HepG2 (cell line): ENCODE measurements around the gene NPAS2. TPM values are rescaled to one million over a fixed set of nuclear protein-coding genes. Genes with fewer than 3 reads are reported as not detected.

Experiments
- ATAC-seq: fragments of 200-7000 bp; cut with Tn5 transposase; 3 replicates; pipeline ENCODE4 v1.9.1; 2020; ENCODE audit warnings: mild to moderate bottlenecking, moderate library complexity
- BruUV-seq: library from RNA; stranded (reverse); fragments of 400-500 nt; replicated peaks from 2 replicates; lab custom pipeline; 2021; lab: Mats Ljungman, UMichigan
- CTCF ChIA-PET: fragments of 300-600 bp; formaldehyde crosslinking; extraction: SDS; loops from one replicate; lab custom pipeline; 2021; ENCODE audit warnings: low total read pairs, inconsistent platforms, low intra/inter-chr PET ratio; lab: Yijun Ruan, JAX
- POLR2A ChIA-PET: fragments of 350-600 bp; sonication (Branson Sonifier 250); formaldehyde crosslinking; loops from one replicate; lab custom pipeline; 2020; ENCODE audit warnings: antibody characterized with exemption, inconsistent platforms; lab: Yijun Ruan, JAX
- DNase-seq: peaks from one replicate; pipeline ENCODE4 v3.0.0-alpha.2; 2015; ENCODE audit warnings: low spot score
- FAIRE-seq: peaks from 3 replicates; lab custom pipeline; 2011; peaks lifted over from hg19 to GRCh38; lab: Jason Lieb, UNC
- H2AFZ ChIP-seq: one replicate; pipeline ENCODE4 v1.6.1; 2011; ENCODE audit warnings: low read length, inconsistent platforms
- H3K27ac ChIP-seq: fragments of 300-600 bp; 3 replicates; pipeline ENCODE4 v1.8.0; 2011; ENCODE audit warnings: mixed run types, mild to moderate bottlenecking, mixed read lengths, low read length, inconsistent platforms; ENCODE audit not compliant: insufficient read depth; ENCODE audit errors: extremely low read length
- H3K27me3 ChIP-seq, 2 experiments: fragments of 200-600 bp in 1 of 2; 2 replicates in 1 of 2; 3 replicates in 1 of 2; pipeline versions ENCODE4 v1.6.0 to v1.8.0; 2011; ENCODE audit warnings: low read length in 2 of 2, mild to moderate bottlenecking in 2 of 2, moderate library complexity in 2 of 2, inconsistent platforms in 1 of 2; ENCODE audit not compliant: insufficient read depth in 2 of 2, control insufficient read depth in 1 of 2
- H3K36me3 ChIP-seq, 2 experiments: fragments of 200-600 bp in 1 of 2; replicated peaks in 1 of 2; 2 replicates in 1 of 2; 3 replicates in 1 of 2; pipeline versions ENCODE4 v1.5.1 to v1.8.0; 2011; ENCODE audit warnings: low read length in 2 of 2, inconsistent platforms in 1 of 2; ENCODE audit not compliant: insufficient read depth in 2 of 2, control insufficient read depth in 1 of 2
- H3K4me1 ChIP-seq: 2 replicates; pipeline ENCODE4 v1.5.1; 2012; ENCODE audit warnings: low read length, inconsistent platforms; ENCODE audit not compliant: insufficient read depth
- H3K4me2 ChIP-seq: 2 replicates; pipeline ENCODE4 v1.6.0; 2011; ENCODE audit warnings: low read depth, low read length, inconsistent platforms
- H3K4me3 ChIP-seq, 3 experiments: fragments of 200-600 bp in 1 of 3; sonication (generic), shearing (Covaris generic) in 1 of 3; replicated peaks in 1 of 3; 2 replicates each; pipeline ENCODE4 v1.5.1; 2011 to 2016; ENCODE audit warnings: low read length in 3 of 3, inconsistent platforms in 2 of 3, low read depth in 2 of 3, mild to moderate bottlenecking in 2 of 3, control low read depth in 1 of 3, mixed read lengths in 1 of 3; ENCODE audit not compliant: insufficient read depth in 1 of 3
- H3K79me2 ChIP-seq: one replicate; pipeline ENCODE4 v1.6.1; 2011; ENCODE audit warnings: low read length, inconsistent platforms; ENCODE audit not compliant: insufficient read depth
- H3K9ac ChIP-seq: 2 replicates; pipeline ENCODE4 v1.6.0; 2011; ENCODE audit warnings: mild to moderate bottlenecking, low read depth, low read length, inconsistent platforms; ENCODE audit not compliant: insufficient read depth
- H3K9me3 ChIP-seq: 2 replicates; pipeline ENCODE4 v1.5.1; 2012; ENCODE audit warnings: mild to moderate bottlenecking, low read length
- H4K20me1 ChIP-seq: 2 replicates; pipeline ENCODE4 v1.6.0; 2011; ENCODE audit warnings: inconsistent platforms, mild to moderate bottlenecking, low read length, moderate library complexity; ENCODE audit not compliant: insufficient read depth
- ARID4A ChIP-seq: sonication (generic); formaldehyde crosslinking; IDR thresholded peaks from 2 replicates; pipeline ENCODE4 v1.5.0; 2020; ENCODE audit warnings: mild to moderate bottlenecking, missing genetic modification reagents, borderline replicate concordance
- E2F2 ChIP-seq: sonication (generic); formaldehyde crosslinking; IDR thresholded peaks from 2 replicates; pipeline ENCODE4 v1.4.0; 2020; ENCODE audit warnings: missing genetic modification reagents, borderline replicate concordance
- GRHL1 ChIP-seq: sonication (generic); formaldehyde crosslinking; conservative IDR thresholded peaks from 2 replicates; pipeline ENCODE4 v1.8.0; 2022; ENCODE audit warnings: missing genetic modification reagents
- HINFP ChIP-seq: sonication (generic); formaldehyde crosslinking; IDR thresholded peaks from 2 replicates; pipeline ENCODE4 v1.4.0; 2020; ENCODE audit warnings: low read depth, mild to moderate bottlenecking, missing genetic modification reagents
- HOXA7 ChIP-seq: sonication (generic); formaldehyde crosslinking; IDR thresholded peaks from 2 replicates; pipeline ENCODE4 v1.8.1; 2022; ENCODE audit warnings: mild to moderate bottlenecking, missing genetic modification reagents, moderate library complexity
- MBD4 ChIP-seq: IDR thresholded peaks from 2 replicates; pipeline ENCODE4 v1.6.1; 2012; ENCODE audit warnings: low read length, inconsistent platforms, borderline replicate concordance
- NCOA5 ChIP-seq: sonication (generic); formaldehyde crosslinking; IDR thresholded peaks from 2 replicates; pipeline ENCODE4 v1.4.0; 2020; ENCODE audit warnings: missing genetic modification reagents
- PAF1 ChIP-seq: IDR thresholded peaks from 2 replicates; pipeline ENCODE4 v1.6.1; 2016; ENCODE audit warnings: missing genetic modification reagents, missing compliant biosample characterization
- RARA ChIP-seq: IDR thresholded peaks from 2 replicates; pipeline ENCODE4 v1.6.1; 2016; ENCODE audit warnings: missing genetic modification reagents, missing compliant biosample characterization
- RNF2 ChIP-seq: fragments of 450-650 bp; conservative IDR thresholded peaks from 2 replicates; pipeline ENCODE4 v1.6.1; 2016; ENCODE audit warnings: low read depth
- ZNF577 ChIP-seq: sonication (generic); formaldehyde crosslinking; IDR thresholded peaks from 2 replicates; pipeline ENCODE4 v1.4.0; 2020; ENCODE audit warnings: mild to moderate bottlenecking, low read depth, missing genetic modification reagents, borderline replicate concordance
- ZNF768 ChIP-seq: sonication (generic); formaldehyde crosslinking; IDR thresholded peaks from 2 replicates; pipeline ENCODE4 v1.4.0; 2020; ENCODE audit warnings: missing genetic modification reagents
- ZNF775 ChIP-seq: sonication (generic); formaldehyde crosslinking; IDR thresholded peaks from 2 replicates; pipeline ENCODE4 v1.4.0; 2020; ENCODE audit warnings: missing genetic modification reagents, mild to moderate bottlenecking, moderate library complexity, borderline replicate concordance
- ZNF780A ChIP-seq: sonication (generic); formaldehyde crosslinking; IDR thresholded peaks from 2 replicates; pipeline ENCODE4 v1.8.0; 2022; ENCODE audit warnings: mild to moderate bottlenecking, missing genetic modification reagents, moderate library complexity
- WGBS: methylation state at CpG from one replicate; pipeline ENCODE4 v1.1.6; 2017; ENCODE audit warnings: low lambda C conversion rate; 5-methylcytosine and 5-hydroxymethylcytosine counted together
- in situ Hi-C: cut with HindIII; loops from 2 replicates; pipeline ENCODE4 v1.10.0; 2017; ENCODE audit warnings: low pct_unique_long_range_greater_than_20kb; ENCODE audit not compliant: extremely low pct_ligation_motif_present
- intact Hi-C: fragments of 100-400 bp; cut with micrococcal nuclease; formaldehyde crosslinking; loops from one replicate; pipeline ENCODE4 v1.10.0; 2022; ENCODE audit not compliant: unreplicated experiment
- polyA plus RNA-seq, 8 experiments: library from polyadenylated mRNA; depleted of rRNA in 3 of 8; stranded (reverse) in 7 of 8; unstranded in 1 of 8; fragments of >200 nt; fragmentation: Illumina TruSeq in 4 of 8; extraction: Trizol in 4 of 8; gene quantifications; 2 replicates each; pipeline versions ENCODE4 v1.2.1 to v1.2.3, GENCODE V29; 2011 to 2016; ENCODE audit warnings: low read depth in 4 of 8, missing spikeins in 1 of 8, mixed read lengths in 1 of 8; ENCODE audit not compliant: insufficient read depth in 1 of 8
- total RNA-seq, 5 experiments: library from RNA; depleted of rRNA; stranded (reverse); fragments of >200 nt; fragmentation: Illumina TruSeq; extraction: Trizol; gene quantifications; 2 replicates each; pipeline ENCODE4 v1.2.3, GENCODE V29; 2016; ENCODE audit warnings: low read depth in 1 of 5

The NPAS2 gene
- total and polyA plus RNA-seq, 2 of the 13 experiments (the other 11 are each of a cell fraction or from before 2014, with no cell fraction given) = 14.8 to 37.5 TPM

GRCh38 chr2:100962366-100963025 lies 142.6 kb downstream of the NPAS2 start (continued):
- no peak for TF ChIP-seq HINFP (CRISPR knock-in tag)

GRCh38 chr2:100963026-100963375 lies 143.1 kb downstream of the NPAS2 start:
- no peak for ATAC-seq
- 73% methylated on average over 4 of the region's 4 CpGs for WGBS
- no peak for DNase-seq
- TF ChIP-seq ZNF780A (CRISPR knock-in tag) (no peak), RARA (CRISPR knock-in tag) (no peak), PAF1 (CRISPR knock-in tag) (no peak), RNF2 (no peak), ZNF768 (no peak), MBD4 (no peak), ZNF577 (CRISPR knock-in tag) (no peak), ARID4A (CRISPR knock-in tag) (no peak), NCOA5 (CRISPR knock-in tag) (no peak), ZNF775 (CRISPR knock-in tag) (no peak), GRHL1 (CRISPR knock-in tag) (no peak), HOXA7 (CRISPR knock-in tag) (no peak), E2F2 (no peak)

More at GRCh38 chr2:100963026-100963375, 143.1 kb downstream of the NPAS2 start:
- no peak overlapping the region for H3K9ac ChIP-seq
- peaks cover 17 to 42% of the 10 kb centered on the region in 2 experiments for H3K36me3 ChIP-seq
- ChIA-PET POLR2A (no interaction called here), CTCF (no interaction called here)
- no peaks in the 10 kb centered on the region for H3K27me3 ChIP-seq
- H3K4me3 ChIP-seq = no peak overlapping the region
- no peak overlapping the region for H3K27ac ChIP-seq
- no TSS peak for BruUV-seq
- no peak for FAIRE-seq
- in situ Hi-C loops (no loop called here), intact Hi-C loops (no loop called here)
- no peaks in the 10 kb centered on the region for H3K79me2 ChIP-seq
- no peaks in the 10 kb centered on the region for H3K9me3 ChIP-seq
- H4K20me1 ChIP-seq = no peaks in the 10 kb centered on the region
- no peaks in the 10 kb centered on the region for H3K4me1 ChIP-seq
- H3K4me2 ChIP-seq = no peak overlapping the region
- no peak overlapping the region for H2AFZ ChIP-seq
